Right lobe of liver (tissue), 4 donors: ENCODE results near the gene TUBG2.
"Not testable (repeated sequence)": the region's sequence is repeated elsewhere in the genome, so short reads cannot be mapped to it uniquely, and the experiment has no call there.

Source experiments
- CTCF ChIP-seq, 4 donors: fragments of 200-600 bp in 3 of 4; fragments of 450-650 bp in 1 of 4; IDR thresholded peaks; one replicate each; pipeline versions ENCODE4 v1.5.1 to v1.8.0; 2016 to 2022; ENCODE audit warnings: antibody characterized with exemption in 4 of 4, mild to moderate bottlenecking in 2 of 4
- POLR2A ChIP-seq: fragments of 450-650 bp; IDR thresholded peaks from one replicate; pipeline ENCODE4 v1.6.1; 2017; ENCODE audit warnings: antibody characterized with exemption, mild to moderate bottlenecking
- donor health status: DM: no; HTN: no; CAD: no.
- donor health status: DM: no; HTN: no; CAD: no.
- donor health status: DM: no; HTN: yes; CAD: no.

- not testable (repeated sequence) for TF ChIP-seq CTCF (IDR thresholded peaks at IDR 0.05); POLR2A
Observed at GRCh38 chr17:42621987-42622386, 37.1 kb upstream of the TUBG2 start.
